Skin of body (tissue), 2 donors: ENCODE measurements around the gene USP40. TPM values are rescaled to one million over a fixed set of nuclear protein-coding genes. Genes with fewer than 3 reads are reported as not detected.

Experiments used
- DNase-seq: peaks from one replicate; lab custom pipeline; 2025; lab: John Stamatoyannopoulos, UW
- total RNA-seq: library from RNA; depleted of rRNA; stranded (reverse); fragments of >200 nt; gene quantifications from one replicate; pipeline ENCODE4 v1.2.3, GENCODE V29; 2014

Gene USP40
- total RNA-seq, 1 donor from 2014 or later, result 32.1 TPM

DNA sequence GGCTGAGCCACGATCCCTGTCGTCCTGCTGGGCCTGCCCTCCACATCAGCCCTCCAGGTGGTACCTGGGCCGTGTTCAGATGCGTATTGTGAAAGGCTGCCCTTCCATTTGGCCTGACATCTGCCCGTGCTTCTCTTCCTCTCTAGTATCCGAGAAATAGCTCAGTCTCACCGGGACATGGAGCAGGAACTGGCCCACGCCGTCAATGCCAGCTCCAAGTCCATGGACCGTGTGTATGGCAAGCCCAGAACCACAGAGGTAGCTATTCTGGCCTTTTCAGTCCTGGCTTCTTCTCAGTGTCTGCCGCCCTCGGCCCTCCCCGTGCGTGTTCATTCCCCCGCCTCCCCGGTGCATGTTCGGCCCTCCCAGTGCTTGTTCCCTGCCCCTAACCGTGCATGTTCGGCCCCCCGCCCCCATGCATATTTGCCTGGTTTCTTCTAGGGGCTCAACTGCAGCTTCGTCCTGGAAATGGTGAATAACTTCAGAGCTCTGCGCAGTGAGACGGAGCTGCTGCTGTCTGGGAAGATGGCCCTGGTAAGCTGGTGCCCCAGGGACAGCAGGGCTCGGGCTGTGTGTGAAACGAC is 104.3 kb downstream of the USP40 start:
- DNase-seq, result no peak

DNA sequence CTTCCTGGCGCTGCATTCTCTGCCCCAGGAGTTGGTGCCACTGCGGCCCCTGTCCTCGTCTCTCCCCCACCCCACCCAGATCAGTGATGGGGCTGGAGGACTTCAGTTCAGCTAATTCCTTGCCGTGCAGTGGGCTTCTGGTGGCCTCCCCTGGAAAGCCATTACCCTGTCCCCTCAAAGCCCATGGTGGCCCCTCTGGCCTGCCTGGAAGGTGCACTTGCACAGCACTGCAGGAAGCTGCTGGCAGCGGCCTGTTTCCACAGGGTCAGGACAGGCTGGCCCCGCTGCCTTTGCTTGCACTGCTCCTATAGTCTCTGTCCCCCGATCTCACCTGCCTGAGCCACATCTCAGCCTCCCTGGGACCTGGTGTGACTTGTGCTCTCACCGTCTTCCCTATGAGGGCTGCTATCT is 105.1 kb downstream of the USP40 start:
- no peak for DNase-seq

DNA sequence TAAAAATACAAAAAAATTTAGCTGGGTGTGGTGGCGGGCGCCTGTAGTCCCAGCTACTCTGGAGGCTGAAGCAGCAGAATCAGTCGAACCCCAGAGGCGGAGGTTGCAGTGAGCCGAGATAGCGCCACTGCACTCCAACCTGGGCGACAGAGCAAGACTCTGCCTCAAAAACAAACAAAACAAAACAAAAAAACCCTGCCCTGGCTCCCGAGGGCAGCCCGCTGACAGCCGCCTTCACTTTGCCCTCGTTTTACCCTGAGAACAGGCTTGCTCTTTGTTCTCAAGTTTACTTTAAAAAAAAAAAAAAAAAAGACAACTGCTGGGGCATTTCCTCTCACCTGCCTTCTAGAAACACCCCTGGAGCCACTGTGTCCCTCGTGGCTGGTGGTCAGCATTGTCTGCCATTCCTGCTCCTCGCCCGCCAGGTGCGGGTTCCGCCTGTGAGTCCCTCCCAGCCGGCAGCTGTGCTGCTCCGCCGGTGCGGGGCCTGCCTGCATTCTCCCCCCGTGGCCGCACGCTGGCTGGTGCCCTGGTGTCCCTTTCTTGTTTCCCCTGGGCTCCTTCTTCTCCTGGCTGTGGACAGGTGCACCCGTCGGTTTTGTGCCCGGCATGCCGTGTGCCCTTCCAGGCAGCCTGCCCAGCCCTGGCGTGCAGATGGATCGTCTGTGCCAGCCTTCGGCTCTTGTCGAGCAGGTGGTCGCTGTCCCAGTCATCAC is 105.7 kb downstream of the USP40 start:
- DNase-seq, result no peak

- no peak for DNase-seq
Measured at GRCh38 chr2:233459426-233459825, 107.2 kb downstream of the USP40 start.

DNA sequence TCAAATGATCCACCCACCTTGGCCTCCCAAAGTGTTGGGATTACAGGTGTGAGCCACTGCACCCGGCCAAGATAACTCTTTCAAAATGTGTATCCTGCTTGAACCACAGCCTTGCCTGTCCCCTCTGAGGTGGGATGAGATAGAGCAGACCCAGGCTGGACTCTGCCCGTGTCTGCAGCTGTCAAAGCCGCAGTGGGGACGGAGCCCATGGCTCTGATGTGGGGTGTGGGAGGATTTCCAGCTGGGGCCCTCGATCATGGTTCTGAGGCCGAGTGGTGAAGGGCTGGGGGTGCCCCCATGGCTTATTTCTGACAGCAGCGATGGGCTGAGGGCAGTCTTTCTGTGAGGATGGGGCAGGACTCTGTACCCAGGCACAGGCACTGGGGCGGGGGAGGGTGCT is 107.8 kb downstream of the USP40 start:
- DNase-seq, result no peak

DNA sequence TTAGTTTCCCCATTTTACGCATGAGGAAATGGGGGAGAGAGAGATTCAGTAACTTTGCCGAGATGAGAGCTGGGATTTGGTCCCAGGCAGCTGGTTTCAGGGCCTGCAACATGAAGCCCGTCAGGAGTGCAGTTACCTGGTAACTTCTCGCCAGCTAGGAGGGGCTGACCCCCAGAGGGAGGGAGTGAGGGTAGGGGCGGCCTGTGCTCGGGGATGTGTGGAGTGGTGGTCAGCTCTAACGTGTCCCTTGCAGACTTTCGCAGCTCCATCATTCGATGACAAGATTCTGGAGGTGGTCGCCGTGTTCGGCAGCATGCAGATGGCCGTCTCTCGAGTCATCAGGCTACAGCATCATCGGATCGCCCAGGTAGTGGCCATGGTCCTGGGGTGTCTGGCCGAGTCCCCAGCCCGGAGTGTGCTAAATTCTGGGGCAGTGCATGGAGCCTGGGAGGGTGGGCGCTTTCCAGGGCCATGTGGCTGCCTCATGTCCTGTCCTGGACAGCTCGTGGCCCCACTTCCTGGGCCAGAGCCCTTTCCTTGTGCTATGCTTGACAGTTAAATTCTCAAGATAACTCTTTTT is 108.5 kb downstream of the USP40 start:
- DNase-seq, result no peak

DNA sequence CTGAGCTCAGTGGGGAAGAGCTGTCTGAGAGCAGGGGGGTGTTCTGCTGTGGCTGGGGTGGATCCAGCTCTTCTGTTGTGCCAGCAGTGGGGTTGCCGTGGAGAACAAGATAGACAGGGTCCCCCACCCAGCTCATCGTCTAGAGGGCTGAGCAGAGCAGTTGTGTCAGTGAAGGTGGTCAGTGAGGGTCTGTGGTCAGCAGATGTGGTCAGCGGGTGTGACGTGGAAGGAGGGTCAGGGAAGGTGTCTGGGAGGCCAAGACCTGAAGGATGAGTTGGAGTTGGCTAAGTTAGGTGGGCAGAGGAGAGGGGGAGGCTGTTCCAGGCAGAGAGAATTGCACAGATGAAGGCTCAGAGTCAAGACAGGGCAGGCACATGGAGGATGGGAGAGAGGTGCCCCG is 109.2 kb downstream of the USP40 start:
- DNase-seq, result no peak

DNA sequence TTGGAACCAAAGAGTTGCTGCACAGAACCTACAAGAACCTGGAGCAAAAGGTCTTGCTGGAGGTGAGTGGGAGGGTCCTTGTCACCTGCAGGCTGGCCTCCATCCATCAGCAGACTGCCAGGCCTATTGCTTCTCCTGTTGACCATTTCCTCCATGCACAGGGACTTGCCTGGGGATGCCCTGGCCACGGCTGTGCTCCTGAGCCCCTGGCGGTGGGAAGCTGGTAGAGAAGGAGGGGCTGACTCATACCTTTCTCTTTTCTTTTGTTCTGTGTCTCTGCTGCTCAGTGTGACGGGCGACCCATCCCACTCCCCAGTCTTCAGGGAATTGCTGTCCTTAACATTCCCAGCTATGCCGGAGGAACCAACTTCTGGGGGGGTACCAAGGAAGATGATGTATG is 109.6 kb downstream of the USP40 start:
- no peak for DNase-seq

- DNase-seq, result no peak
Measured at GRCh38 chr2:233456111-233456510, 110.5 kb downstream of the USP40 start.

DNA sequence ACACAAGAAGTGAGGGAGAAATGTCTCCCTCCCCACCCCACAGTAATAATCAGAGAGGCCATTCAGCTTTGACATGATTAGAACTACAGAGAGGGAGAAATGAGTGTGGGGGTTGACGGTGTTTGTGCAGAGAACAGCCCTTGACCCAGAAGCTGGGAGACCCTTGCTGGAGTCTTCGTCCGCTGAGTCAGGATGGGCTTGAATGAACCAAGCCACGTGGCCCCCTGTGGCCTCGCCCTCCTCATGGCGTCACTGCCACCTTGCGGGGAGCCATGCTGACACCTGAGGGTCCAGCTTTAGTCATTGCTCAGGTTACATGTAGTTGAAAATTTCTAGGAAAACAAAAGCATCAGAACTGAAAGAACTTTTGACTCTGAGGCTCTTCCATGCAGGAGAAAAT is 111.1 kb downstream of the USP40 start:
- DNase-seq, result no peak

- DNase-seq, result no peak
Measured at GRCh38 chr2:233455006-233455405, 111.6 kb downstream of the USP40 start.

DNA sequence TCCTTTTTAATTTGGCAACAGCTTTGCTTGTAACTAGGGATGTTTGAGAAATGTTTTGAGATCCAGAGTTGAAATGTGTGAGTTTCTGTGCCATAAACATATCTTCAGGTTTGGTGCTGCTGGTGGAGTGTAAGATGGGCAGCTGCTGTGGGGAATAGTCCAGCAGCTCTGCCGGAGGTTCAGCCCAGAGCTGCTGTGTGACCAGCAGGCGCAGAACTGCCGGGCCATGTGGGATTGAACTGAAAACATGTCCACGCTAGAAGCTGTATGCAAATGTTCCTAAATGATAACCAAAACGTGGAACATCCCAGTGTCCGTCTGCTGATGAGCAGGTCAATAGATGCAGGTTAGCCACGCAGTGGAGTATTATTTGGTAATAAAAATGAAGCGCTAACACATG is 112.7 kb downstream of the USP40 start:
- DNase-seq, result no peak

DNA sequence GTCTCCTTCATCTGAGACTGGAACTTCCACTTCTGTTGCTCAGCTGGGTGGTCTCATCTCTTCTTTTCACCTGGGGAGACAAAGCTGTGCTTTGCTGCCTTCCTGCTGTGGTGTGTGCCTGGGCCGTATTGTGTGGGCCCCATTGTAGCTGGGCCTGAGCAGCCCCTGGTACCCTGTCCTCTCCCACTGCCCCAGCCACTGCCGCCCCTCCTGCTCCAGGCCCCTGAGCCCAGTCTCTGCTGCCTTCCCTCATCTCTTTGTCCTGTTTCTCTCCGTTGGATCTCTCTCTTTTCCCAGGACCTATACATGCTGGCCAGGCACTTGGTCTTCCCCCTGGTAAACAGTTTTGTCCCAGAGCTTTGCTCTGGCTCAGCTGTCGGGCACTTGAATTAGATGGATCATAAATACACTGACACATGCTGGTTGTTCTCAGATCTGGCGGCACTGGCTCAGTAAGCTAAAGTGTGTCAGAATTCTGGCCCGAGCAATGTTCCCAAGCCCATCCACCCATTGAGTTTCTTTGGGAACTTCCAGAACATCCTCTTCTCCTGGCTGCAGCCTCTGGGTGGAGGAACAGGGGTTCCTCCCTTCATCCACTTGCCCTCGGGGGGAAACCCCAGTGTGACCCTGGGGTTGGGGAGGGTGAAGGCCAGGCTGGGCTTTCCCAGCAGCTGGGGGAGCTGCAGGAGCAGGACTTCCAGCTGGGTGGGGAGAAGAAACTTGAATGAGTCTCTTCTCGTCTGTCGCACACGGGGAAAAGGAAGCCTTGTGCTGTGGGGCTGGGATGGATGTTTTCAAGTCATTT is 113.3 kb downstream of the USP40 start:
- DNase-seq, result no peak

DNA sequence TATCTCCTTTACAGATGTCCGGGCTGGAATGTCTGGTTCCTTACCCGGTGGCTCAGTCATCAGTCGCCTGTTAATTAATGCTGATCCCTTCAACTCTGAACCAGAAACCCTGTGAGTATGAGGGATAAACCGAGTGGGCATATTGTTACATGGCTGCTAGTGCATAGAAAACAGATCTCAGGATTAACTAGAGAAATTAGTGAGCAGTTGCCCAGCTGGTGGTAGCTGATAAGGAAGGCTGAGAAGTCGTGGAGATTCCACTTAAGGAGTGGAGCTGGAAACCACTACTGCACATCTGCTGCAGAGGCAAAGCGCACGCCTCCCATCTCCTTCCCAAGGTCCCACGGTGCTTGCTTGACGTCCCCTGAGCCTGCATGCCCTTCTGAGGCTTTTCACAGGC is 114.6 kb downstream of the USP40 start:
- no peak for DNase-seq

DNA sequence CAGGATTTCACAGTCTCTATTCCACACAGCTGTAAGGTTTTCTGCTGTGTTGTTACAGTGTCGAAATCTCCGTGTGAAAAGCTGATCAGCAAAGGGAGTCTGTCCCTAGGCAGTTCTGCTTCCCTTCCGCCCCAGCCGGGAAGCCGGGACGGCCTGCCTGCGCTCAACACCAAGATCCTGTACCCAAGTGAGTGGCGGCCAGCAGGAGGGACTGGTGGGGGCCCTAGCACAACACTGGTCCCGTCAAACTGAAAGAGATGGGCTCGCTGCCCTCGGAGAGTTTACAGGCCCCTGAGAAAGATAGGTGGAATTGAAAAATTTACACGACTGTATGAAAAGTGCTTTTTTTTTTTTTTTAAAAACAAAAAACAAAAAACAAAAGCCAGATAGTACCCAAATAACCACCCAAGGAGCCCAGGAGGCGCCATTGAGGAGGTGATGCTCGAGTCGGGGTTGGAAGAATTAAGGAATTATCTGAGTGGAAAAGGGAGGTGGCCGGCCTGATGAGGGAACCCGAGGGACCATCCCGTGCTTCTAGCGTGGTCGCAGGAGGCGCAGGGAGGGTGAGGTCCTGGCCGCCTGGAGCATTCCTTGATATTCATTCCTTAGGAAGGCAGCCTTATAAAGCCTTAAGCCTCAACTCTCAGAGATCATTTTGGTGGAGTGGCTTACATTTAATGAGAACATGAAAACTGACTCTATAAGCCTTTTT is 115.6 kb downstream of the USP40 start:
- DNase-seq, result no peak

DNA sequence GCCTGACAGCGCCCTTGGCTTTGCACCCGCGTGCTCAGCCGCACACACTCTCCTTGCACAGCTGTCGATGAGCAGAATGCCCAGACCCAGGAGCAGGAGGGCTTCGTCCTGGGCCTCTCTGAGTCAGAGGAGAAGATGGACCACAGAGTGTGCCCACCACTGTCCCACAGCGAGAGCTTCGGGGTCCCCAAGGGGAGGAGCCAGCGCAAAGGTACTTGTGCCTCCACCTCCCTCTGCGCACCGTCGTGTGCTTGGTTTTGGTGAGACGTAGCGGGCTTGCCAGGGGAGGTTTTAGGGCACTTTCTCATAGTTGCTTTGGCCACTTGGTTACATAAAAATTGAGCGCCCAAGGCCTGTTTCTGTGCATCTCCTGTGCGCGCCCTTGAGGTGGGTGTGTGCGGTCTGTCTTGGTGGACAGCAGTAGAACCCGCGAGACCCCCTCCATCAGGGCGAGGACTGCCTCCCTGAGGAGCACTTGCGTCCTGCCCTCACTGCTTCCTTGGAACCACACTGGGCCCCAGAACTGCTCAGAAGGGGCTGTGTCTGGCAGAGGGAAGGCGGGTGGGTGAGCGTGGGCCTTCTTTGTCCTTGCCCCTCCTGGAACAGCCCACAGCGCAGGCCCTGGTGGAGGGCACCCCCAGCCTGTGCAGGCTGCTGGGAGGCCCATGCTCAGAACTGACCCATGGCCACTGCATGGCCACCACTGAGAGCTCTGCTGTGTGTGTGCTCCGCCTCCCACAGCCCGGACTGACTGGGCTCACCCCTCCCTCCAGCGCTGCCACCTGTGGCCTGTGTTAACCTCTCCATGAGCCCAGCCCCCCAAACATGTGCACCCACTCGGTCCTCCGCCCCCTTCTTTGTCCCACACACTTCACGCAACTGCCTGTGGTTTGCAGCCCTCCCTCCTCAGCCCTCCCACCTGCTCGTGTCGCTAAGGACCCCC is 116.4 kb downstream of the USP40 start:
- no peak for DNase-seq

GRCh38 chr2:233449081-233449901 is 117.3 kb downstream of the USP40 start:
- DNase-seq, result no peak

DNA sequence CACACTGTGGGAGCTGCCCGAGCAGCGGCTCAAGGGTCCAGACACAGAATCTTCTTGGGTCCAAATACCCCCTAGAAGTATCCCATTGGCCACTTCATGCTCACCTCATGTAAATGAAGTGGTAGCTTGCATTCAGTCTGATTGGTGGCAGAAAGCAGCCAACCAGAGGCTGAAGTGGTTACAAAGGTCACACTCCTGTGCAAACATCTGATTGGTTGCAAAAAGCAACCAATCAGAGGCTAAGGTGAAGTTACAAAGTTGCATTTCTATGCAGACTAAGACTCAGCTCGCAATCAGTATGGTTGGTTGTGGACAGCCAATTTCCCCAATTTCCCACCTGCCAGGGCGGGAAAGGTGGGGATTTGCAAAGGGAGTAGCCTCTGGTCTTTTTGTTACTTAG is 118.0 kb downstream of the USP40 start:
- no peak for DNase-seq

DNA sequence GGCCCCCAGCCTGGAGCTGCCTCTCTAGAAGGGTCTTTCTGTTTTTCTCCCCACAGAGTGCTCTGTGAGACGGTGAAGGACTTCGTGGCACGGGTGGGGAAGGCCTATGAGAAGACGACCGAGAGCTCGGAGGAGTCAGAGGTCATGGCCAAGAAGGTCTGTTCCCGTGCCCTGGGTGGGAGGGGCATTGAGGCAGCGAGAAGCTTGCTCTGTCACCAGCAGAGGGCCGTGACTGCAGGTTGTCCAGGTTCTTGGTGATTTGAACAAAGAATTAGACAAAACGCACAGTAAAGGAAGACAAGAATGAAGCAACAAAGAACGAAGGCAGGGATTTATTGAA is 118.4 kb downstream of the USP40 start:
- DNase-seq, result no peak
